Sigmoid colon (tissue), 7 donors: ENCODE measurements around the gene ZNF716. TPM values are rescaled to one million over a fixed set of nuclear protein-coding genes. Genes with fewer than 3 reads are reported as not detected.

Experiments
- DNase-seq: peaks from one replicate; pipeline ENCODE4 v3.0.0-alpha.2; 2019
- H3K27ac ChIP-seq, 4 donors: fragments of 200-600 bp; sonication (generic); one replicate each; pipeline ENCODE4 v1.5.1; 2016 to 2019; ENCODE audit warnings: mild to moderate bottlenecking in 1 of 4
- H3K27me3 ChIP-seq, 3 donors: fragments of 200-600 bp; sonication (generic); one replicate each; pipeline ENCODE4 v1.5.1; 2019; ENCODE audit warnings: mild to moderate bottlenecking in 1 of 3
- H3K36me3 ChIP-seq, 4 donors: fragments of 200-600 bp; sonication (generic); one replicate each; pipeline ENCODE4 v1.5.1; 2016 to 2019
- H3K4me1 ChIP-seq, 4 donors: fragments of 200-600 bp; sonication (generic); one replicate each; pipeline ENCODE4 v1.5.1; 2017 to 2019
- H3K4me3 ChIP-seq, 4 donors: fragments of 200-600 bp; sonication (generic); one replicate each; pipeline ENCODE4 v1.5.1; 2017 to 2019; ENCODE audit warnings: mild to moderate bottlenecking in 2 of 4, moderate library complexity in 1 of 4
- H3K9me3 ChIP-seq, 4 donors: fragments of 200-600 bp in 3 of 4; sonication (generic) in 3 of 4; one replicate each; pipeline versions ENCODE4 v1.5.1 to v1.6.1; 2013 to 2019
- CTCF ChIP-seq, 4 experiments: fragments of 450-650 bp in 3 of 4; fragments of 200-600 bp in 1 of 4; IDR thresholded peaks; one replicate each; pipeline ENCODE4 v1.5.1; 2016 to 2019; ENCODE audit warnings: antibody characterized with exemption in 4 of 4, mild to moderate bottlenecking in 3 of 4, moderate library complexity in 2 of 4
- EP300 ChIP-seq, 4 donors: sonication (generic); formaldehyde crosslinking; IDR thresholded peaks; one replicate each; pipeline ENCODE4 v1.6.1; 2017; ENCODE audit warnings: antibody characterized with exemption in 4 of 4
- POLR2A ChIP-seq, 2 donors: fragments of 450-650 bp; IDR thresholded peaks; one replicate each; pipeline ENCODE4 v1.6.1; 2016; ENCODE audit warnings: antibody characterized with exemption in 2 of 2, mild to moderate bottlenecking in 2 of 2, moderate library complexity in 2 of 2
- POLR2AphosphoS5 ChIP-seq, 4 donors: sonication (generic); formaldehyde crosslinking; IDR thresholded peaks; one replicate each; pipeline ENCODE4 v1.6.1; 2017; ENCODE audit warnings: antibody characterized with exemption in 4 of 4
- WGBS, 2 donors: extraction: QIAGEN DNeasy Blood & Tissue Kit; methylation state at CpG; one replicate each; pipeline ENCODE4 v1.1.7; 2013; 5-methylcytosine and 5-hydroxymethylcytosine counted together
- intact Hi-C: fragments of 100-400 bp; cut with DNase I; formaldehyde crosslinking; loops from one replicate; pipeline ENCODE4 v1.15.1; 2023
- polyA plus RNA-seq, 3 donors: library from polyadenylated mRNA; stranded (reverse); fragments of 200-250 nt; gene quantifications; one replicate each; pipeline ENCODE4 v1.2.3, GENCODE V29; 2013
- total RNA-seq, 4 donors: library from RNA; depleted of rRNA; stranded (reverse); fragments of >200 nt; gene quantifications; one replicate each; pipeline ENCODE4 v1.1.0, GENCODE V29; 2016
- donor health status: healthy with polysubstance abuse.
- donor health status: Bipolar disorder and iron deficiency.
- donor health status: healthy.

Gene ZNF716
- total and polyA plus RNA-seq, 7 donors = not detected

DNA sequence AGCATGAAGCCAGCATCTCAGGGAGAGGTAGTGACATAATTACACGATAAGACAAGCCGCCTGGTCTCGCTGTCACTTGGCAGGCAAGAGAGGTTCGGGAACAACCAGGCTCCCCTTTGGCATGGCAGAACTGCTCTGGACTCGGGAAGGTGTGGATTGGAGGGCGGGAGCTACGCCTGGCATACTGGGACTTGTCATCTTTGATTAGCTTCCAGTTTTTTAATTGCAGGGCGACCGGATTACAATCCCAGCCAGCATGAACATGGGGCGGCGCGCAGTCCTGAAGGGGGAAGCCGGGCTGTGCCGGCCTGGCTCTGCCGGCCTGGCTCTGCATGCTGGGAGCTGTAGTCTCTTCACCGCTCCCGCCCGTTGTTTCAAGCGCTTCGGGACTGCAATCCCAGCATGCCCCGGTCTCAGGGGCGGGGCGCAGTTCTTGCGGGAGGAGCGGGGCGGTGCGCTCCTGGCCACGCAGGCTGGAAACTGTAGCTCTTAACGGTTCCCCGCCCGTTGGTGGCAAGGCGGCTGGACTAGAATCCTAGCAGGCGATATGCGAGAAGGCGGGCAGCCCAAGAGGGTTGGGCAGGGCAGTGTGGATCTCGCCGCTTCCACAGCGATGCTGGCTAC is 45.5 kb upstream of the ZNF716 start:
- Histone ChIP-seq H3K27me3 (peaks cover 0 to 4% (median 0%) of the 10 kb centered on the region in 3 donors), H3K36me3 (no peaks in the 10 kb centered on the region), H3K4me1 (no peaks in the 10 kb centered on the region), H3K9me3 (peaks cover 0 to 17% (median 0%) of the 10 kb centered on the region in 4 donors), H3K27ac (peak overlapping the region in 3 of 4 donors; percentile 43 to 74 (median 57)), H3K4me3 (peak overlapping the region in 3 of 4 donors; percentile 29 to 42 (median 37))
- no peak for DNase-seq
- TF ChIP-seq CTCF (IDR thresholded peaks at IDR 0.05) = no peak
- TF ChIP-seq POLR2AphosphoS5 (IDR thresholded peaks at IDR 0.05) = peak in 1 of 4 donors; percentile 17
- TF ChIP-seq POLR2A (IDR thresholded peaks at IDR 0.05) = no peak
- intact Hi-C loops = no loop called here
- 58 to 66% methylated on average over 38 of the region's 38 CpGs for WGBS, 2 donors

GRCh38 chr7:57404967-57405421 is 45.0 kb upstream of the ZNF716 start:
- TF ChIP-seq CTCF (IDR thresholded peaks at IDR 0.05) (no peak), POLR2AphosphoS5 (IDR thresholded peaks at IDR 0.05) (no peak), POLR2A (IDR thresholded peaks at IDR 0.05) (no peak), EP300 (IDR thresholded peaks at IDR 0.05) (no peak)
- no peaks in the 10 kb centered on the region for H3K36me3 ChIP-seq
- intact Hi-C loops = no loop called here
- peaks cover 0 to 17% (median 0%) of the 10 kb centered on the region in 4 donors for H3K9me3 ChIP-seq
- peaks cover 0 to 4% (median 0%) of the 10 kb centered on the region in 3 donors for H3K27me3 ChIP-seq
- WGBS, 2 donors = 62 to 74% methylated on average over 24 of the region's 24 CpGs
- peak overlapping the region in 3 of 4 donors; percentile 21 to 42 (median 37) for H3K4me3 ChIP-seq
- no peaks in the 10 kb centered on the region for H3K4me1 ChIP-seq
- peak overlapping the region in 2 of 4 donors; percentile 22 to 45 for H3K27ac ChIP-seq
- no peak for DNase-seq

DNA sequence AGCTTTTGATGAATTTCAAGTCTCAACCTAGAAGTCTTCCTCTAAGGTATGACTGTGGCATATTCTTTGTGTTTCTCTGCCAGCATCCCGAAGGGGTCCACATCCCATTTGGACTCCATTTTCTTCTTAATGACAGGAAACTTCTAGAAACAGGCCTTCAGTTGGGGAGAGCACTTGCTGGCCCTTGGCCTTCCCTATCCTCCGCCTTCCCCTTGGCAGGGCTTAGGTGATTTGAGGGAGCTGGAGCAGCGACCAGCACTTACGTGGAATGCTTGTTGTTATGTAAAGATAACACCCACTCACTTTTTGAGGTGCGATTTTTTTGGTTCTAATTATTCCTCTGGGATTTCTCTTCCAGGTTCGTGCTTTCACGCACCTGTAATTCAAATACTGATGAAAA is 42.9 kb upstream of the ZNF716 start:
- H3K9me3 ChIP-seq = peaks cover 0 to 14% (median 0%) of the 10 kb centered on the region in 4 donors
- no peak for TF ChIP-seq CTCF (IDR thresholded peaks at IDR 0.05)
- no peak for TF ChIP-seq POLR2A (IDR thresholded peaks at IDR 0.05)
- no peak for TF ChIP-seq POLR2AphosphoS5 (IDR thresholded peaks at IDR 0.05)
- no peak for TF ChIP-seq EP300 (IDR thresholded peaks at IDR 0.05)
- no peaks in the 10 kb centered on the region for H3K36me3 ChIP-seq
- H3K27ac ChIP-seq = no peak overlapping the region
- WGBS, 2 donors = 73 to 75% methylated on average over 7 of the region's 7 CpGs
- no peak overlapping the region for H3K4me3 ChIP-seq
- no peaks in the 10 kb centered on the region for H3K27me3 ChIP-seq
- intact Hi-C loops = no loop called here
- no peaks in the 10 kb centered on the region for H3K4me1 ChIP-seq
- DNase-seq = no peak

GRCh38 chr7:57412168-57412567 is 37.8 kb upstream of the ZNF716 start:
- H3K36me3 ChIP-seq = no peaks in the 10 kb centered on the region
- TF ChIP-seq CTCF (IDR thresholded peaks at IDR 0.05) (no peak), POLR2AphosphoS5 (IDR thresholded peaks at IDR 0.05) (no peak), EP300 (IDR thresholded peaks at IDR 0.05) (no peak), POLR2A (IDR thresholded peaks at IDR 0.05) (no peak)
- WGBS, 2 donors = 62 to 68% methylated on average over 6 of the region's 6 CpGs
- no peak for DNase-seq
- H3K4me3 ChIP-seq = no peak overlapping the region
- intact Hi-C loops = no loop called here
- no peaks in the 10 kb centered on the region for H3K27me3 ChIP-seq
- no peaks in the 10 kb centered on the region for H3K4me1 ChIP-seq
- H3K27ac ChIP-seq = no peak overlapping the region
- no peaks in the 10 kb centered on the region for H3K9me3 ChIP-seq
